BLaER1 (cell line): ENCODE measurements around the gene PPP5C.
"Not testable (repeated sequence)": the region's sequence is repeated elsewhere in the genome, so short reads cannot be mapped to it uniquely, and the experiment has no call there.

Source experiments
- H3K27ac ChIP-seq: shearing (Covaris generic); formaldehyde crosslinking; 2 replicates; pipeline ENCODE4 v1.8.1; 2022
- H3K27me3 ChIP-seq: shearing (Covaris generic); formaldehyde crosslinking; 2 replicates; pipeline ENCODE4 v1.8.1; 2022
- H3K36me3 ChIP-seq: shearing (Covaris generic); formaldehyde crosslinking; 2 replicates; pipeline ENCODE4 v1.8.1; 2022
- H3K4me1 ChIP-seq: shearing (Covaris generic); formaldehyde crosslinking; 2 replicates; pipeline ENCODE4 v1.8.1; 2022
- H3K4me2 ChIP-seq: shearing (Covaris generic); formaldehyde crosslinking; 2 replicates; pipeline ENCODE4 v1.8.1; 2022
- H3K4me3 ChIP-seq: shearing (Covaris generic); formaldehyde crosslinking; 2 replicates; pipeline ENCODE4 v1.8.1; 2022
- H3K9ac ChIP-seq: shearing (Covaris generic); formaldehyde crosslinking; 2 replicates; pipeline ENCODE4 v1.8.1; 2022
- H3K9me3 ChIP-seq: shearing (Covaris generic); formaldehyde crosslinking; 2 replicates; pipeline ENCODE4 v1.8.1; 2022
- H4K20me1 ChIP-seq: shearing (Covaris generic); formaldehyde crosslinking; 2 replicates; pipeline ENCODE4 v1.8.1; 2022
- Cebpa-rat ChIP-seq: shearing (Covaris generic); IDR thresholded peaks from 2 replicates; pipeline ENCODE4 v1.8.1; 2022

Gene PPP5C

DNA sequence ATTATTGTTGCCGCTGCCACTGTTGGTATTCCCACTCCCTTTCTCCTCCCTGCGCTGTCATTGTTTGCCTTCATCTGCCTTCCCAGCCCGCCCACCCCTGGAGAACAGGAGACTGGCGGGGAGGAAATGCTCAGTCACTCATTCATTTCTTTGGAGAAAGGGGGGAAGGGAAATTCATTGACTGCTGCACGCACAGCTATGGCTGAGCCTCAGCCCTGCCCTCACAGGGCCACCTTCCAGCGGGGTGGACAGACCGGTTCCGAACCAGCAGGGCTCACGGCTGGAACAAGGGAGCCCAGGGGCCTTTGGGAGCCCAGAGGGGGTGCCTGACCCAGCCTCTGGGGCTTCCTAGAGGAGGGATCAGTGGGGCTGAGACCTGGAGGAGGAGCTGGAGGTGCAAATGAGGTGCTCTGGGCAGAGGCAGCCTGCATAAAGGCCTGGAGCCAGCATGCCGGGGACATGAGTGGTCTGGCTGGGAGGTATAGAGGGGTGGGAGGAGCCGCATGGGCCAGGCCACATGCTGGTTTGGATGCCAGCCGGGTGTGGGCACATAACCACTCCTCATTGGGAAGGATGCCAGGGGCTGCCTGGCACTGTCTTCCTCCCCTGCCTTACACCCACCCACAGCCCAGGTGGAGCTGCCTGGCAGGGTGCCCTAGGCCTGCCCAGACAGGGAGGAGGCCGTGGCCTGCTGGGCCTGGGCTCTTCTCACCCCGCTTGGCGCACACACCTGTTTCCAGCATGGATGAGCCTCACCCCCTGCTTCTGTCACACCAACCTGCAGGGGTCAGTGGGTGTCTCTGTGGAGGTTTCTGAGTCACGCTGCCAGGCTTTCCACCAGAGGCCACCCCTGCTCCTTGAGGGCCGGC lies 26.8 kb downstream of the PPP5C start:
- no peak overlapping the region for H3K4me3 ChIP-seq
- H3K27ac ChIP-seq: peak overlapping the region; percentile 71
- peaks cover 88% of the 10 kb centered on the region for H4K20me1 ChIP-seq
- no peak for TF ChIP-seq Cebpa-rat
- peaks cover 59% of the 10 kb centered on the region for H3K4me1 ChIP-seq
- H3K4me2 ChIP-seq: peak overlapping the region; percentile 55
- no peaks in the 10 kb centered on the region for H3K9me3 ChIP-seq
- no peaks in the 10 kb centered on the region for H3K27me3 ChIP-seq
- H3K9ac ChIP-seq: peak overlapping the region; percentile 48; the same call in 1 of the 2 replicates
- H3K36me3 ChIP-seq: peaks cover 91% of the 10 kb centered on the region

- no peak overlapping the region for H3K4me3 ChIP-seq
- no peaks in the 10 kb centered on the region for H3K27me3 ChIP-seq
- peaks cover 91% of the 10 kb centered on the region for H3K36me3 ChIP-seq
- H3K4me2 ChIP-seq: peak overlapping the region; percentile 51; the same call in 1 of the 2 replicates
- TF ChIP-seq Cebpa-rat: no peak
- peak overlapping the region; percentile 71; the same call in 1 of the 2 replicates for H3K27ac ChIP-seq
- H3K9ac ChIP-seq: no peak overlapping the region; the same call in 1 of the 2 replicates
- no peaks in the 10 kb centered on the region for H3K9me3 ChIP-seq
- H3K4me1 ChIP-seq: peaks cover 59% of the 10 kb centered on the region
- peaks cover 81% of the 10 kb centered on the region for H4K20me1 ChIP-seq
Measured at GRCh38 chr19:46374536-46375475, 27.9 kb downstream of the PPP5C start.

DNA sequence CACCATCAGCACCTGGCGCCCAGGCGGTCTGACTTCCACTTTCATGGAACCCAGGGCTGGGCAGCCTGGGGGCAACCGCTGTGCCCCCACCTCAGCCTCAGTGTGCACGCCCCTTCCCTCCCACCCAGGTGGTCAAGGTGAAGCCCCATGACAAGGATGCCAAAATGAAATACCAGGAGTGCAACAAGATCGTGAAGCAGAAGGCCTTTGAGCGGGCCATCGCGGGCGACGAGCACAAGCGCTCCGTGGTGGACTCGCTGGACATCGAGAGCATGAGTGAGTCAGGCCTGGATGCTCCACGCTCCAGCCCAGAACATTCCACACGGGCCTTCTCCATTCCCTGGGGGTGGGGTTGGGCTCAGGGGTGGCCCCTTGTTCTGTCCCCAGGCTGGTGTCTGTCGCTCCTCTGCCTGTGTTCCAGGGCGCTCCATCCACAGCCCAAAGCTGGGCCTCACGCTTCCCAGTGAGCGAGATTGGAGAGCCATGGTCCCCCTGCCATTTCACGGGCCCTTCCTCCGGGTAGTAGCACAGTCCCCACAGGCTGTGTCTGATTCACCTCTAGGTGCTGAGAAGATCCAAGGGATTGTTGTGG lies 28.7 kb downstream of the PPP5C start:
- H3K27me3 ChIP-seq, H3K9me3 ChIP-seq, H3K9ac ChIP-seq, H3K4me3 ChIP-seq, H3K4me2 ChIP-seq, H3K27ac ChIP-seq: not testable (repeated sequence)
- Histone ChIP-seq H3K4me1 (peaks cover 60% of the 10 kb centered on the region), H3K36me3 (peaks cover 93% of the 10 kb centered on the region), H4K20me1 (peaks cover 76% of the 10 kb centered on the region)

DNA sequence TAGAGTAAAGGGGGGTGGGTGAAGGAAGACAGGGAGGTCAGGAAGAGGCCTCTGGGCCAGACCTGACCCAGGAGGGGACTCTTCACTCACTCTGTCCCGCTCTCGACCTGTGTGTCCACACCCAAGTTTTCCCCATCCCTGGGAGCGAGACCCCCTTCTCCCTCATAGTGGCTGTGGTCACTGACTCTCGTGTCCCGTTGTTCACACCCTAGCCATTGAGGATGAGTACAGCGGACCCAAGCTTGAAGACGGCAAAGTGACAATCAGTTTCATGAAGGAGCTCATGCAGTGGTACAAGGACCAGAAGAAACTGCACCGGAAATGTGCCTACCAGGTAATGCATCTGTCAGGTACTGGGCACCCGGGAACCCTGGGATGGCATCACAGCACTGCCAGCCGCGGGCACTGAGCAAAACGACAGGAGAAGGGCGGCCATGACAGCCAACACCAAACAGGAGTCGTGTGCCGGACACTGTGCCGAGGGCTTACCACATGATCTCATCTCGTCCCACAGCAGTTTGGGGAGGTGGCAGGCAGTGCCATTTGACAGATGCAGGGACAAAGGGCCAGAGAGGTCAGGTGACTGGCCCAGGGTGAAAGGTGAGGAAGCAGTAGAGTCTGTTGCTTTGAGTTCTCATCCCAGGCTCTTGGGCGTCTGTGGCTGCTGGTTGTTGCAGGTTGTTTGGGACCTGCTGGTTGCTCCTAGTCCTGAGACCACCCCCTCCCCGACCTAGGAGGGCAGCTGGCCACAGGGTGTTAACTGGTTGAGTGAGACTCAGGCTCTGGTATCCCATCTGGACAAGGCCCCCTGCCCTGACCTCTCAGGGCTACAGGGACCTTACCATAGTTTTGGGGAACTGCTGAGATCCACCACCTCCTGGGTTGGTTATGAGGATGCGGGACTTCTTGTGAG lies 29.6 kb downstream of the PPP5C start:
- Histone ChIP-seq H3K9ac (no peak overlapping the region), H3K4me3 (no peak overlapping the region), H3K36me3 (peaks cover 94% of the 10 kb centered on the region), H3K4me1 (peaks cover 58% of the 10 kb centered on the region), H3K27me3 (no peaks in the 10 kb centered on the region), H3K27ac (no peak overlapping the region), H4K20me1 (peaks cover 71% of the 10 kb centered on the region), H3K4me2 (no peak overlapping the region), H3K9me3 (no peaks in the 10 kb centered on the region)
- no peak for TF ChIP-seq Cebpa-rat

DNA sequence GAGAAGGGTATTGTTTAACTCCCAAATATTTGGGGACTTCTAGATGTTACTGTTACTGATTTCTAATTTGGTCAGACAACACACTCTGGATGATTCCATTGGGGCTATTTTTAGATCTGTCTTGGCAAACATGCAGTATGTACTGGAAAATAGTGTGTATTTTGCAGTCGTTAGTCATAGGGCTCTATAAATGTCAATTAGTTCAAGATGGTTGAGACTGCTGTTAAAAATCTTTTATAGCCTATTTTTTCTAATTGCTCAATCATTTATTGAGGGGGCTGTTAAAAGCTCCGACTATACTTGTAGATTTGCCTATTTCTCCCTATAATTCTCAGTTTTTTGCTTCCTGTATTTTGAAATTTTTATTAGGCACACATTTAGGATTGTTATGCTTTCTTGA lies 31.4 kb downstream of the PPP5C start:
- Histone ChIP-seq H3K4me3 (no peak overlapping the region), H3K36me3 (peaks cover 97% of the 10 kb centered on the region), H3K9me3 (no peaks in the 10 kb centered on the region), H3K9ac (no peak overlapping the region), H3K4me2 (no peak overlapping the region), H3K27ac (no peak overlapping the region), H3K4me1 (peaks cover 49% of the 10 kb centered on the region), H4K20me1 (peaks cover 64% of the 10 kb centered on the region), H3K27me3 (no peaks in the 10 kb centered on the region)
- TF ChIP-seq Cebpa-rat: no peak

- Histone ChIP-seq H3K36me3 (peaks cover 100% of the 10 kb centered on the region), H3K27me3 (no peaks in the 10 kb centered on the region), H3K9ac (no peak overlapping the region), H3K9me3 (no peaks in the 10 kb centered on the region), H3K4me3 (no peak overlapping the region), H3K27ac (peak overlapping the region; percentile 10; the same call in 1 of the 2 replicates), H3K4me2 (peak overlapping the region; percentile 51), H3K4me1 (peaks cover 43% of the 10 kb centered on the region), H4K20me1 (peaks cover 40% of the 10 kb centered on the region; the same call in 1 of the 2 replicates)
- no peak for TF ChIP-seq Cebpa-rat
Measured at GRCh38 chr19:46380690-46381089, 33.8 kb downstream of the PPP5C start.

DNA sequence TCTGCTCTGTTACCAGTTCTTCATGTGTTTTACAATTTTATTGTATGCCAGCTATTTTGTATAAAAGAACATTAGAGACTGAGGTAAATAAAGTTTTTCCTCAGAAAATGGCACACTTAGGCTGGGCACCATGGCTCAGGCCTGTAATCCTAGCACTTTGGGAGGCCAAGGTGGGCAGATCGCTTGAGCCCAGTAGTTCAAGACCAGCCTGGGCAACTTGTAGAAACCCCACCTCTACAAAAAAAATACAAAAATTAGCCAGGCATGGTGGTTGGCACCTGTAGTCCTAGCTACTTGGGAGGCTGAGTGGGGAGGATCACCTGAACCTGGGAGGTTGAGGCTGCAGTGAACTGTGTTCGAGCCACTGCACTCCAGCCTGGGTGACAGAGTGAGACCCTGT lies 34.5 kb downstream of the PPP5C start:
- no peak overlapping the region for H3K27ac ChIP-seq
- peak overlapping the region; percentile 20; the same call in 1 of the 2 replicates for H3K4me2 ChIP-seq
- peaks cover 33% of the 10 kb centered on the region; the same call in 1 of the 2 replicates for H4K20me1 ChIP-seq
- no peak for TF ChIP-seq Cebpa-rat
- no peaks in the 10 kb centered on the region for H3K27me3 ChIP-seq
- H3K9me3 ChIP-seq: no peaks in the 10 kb centered on the region
- peaks cover 45% of the 10 kb centered on the region for H3K4me1 ChIP-seq
- no peak overlapping the region; the same call in 1 of the 2 replicates for H3K9ac ChIP-seq
- no peak overlapping the region for H3K4me3 ChIP-seq
- peaks cover 100% of the 10 kb centered on the region for H3K36me3 ChIP-seq

DNA sequence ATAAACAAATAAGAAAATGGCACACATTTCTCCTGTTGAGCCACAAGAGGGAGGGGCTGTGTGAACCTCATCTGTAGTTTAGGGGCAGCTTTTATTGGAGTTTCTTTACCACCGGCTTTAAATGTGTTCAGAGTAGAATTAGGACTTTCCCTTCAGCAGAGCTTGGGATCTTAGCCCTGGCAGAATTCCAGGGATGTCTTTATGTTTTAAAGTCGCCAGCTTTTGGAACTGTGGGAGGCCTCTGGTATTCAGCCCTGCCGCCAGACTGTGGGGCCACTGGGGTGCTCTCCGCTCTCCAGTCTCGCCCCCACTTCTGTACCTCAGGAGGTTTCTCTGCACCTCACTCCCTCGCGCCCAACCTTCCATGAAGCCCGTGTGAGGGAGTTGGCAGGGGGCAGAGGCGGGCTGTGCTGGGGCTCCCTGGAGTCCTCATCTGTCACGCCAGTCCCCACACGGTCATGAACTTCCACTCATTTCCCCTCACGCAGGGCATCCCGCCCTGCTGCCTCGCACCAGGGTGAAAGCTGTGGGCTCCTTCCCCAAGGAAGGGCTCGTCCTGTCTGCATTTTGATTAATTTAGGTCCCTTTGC lies 35.0 kb downstream of the PPP5C start:
- H3K9ac ChIP-seq: peak overlapping the region; percentile 16; the same call in 1 of the 2 replicates
- H4K20me1 ChIP-seq: peaks cover 28% of the 10 kb centered on the region; the same call in 1 of the 2 replicates
- H3K4me3 ChIP-seq: no peak overlapping the region
- no peaks in the 10 kb centered on the region for H3K27me3 ChIP-seq
- H3K27ac ChIP-seq: peak overlapping the region; percentile 60
- peak overlapping the region; percentile 20 for H3K4me2 ChIP-seq
- H3K36me3 ChIP-seq: peaks cover 100% of the 10 kb centered on the region
- peaks cover 45% of the 10 kb centered on the region for H3K4me1 ChIP-seq
- H3K9me3 ChIP-seq: no peaks in the 10 kb centered on the region
- TF ChIP-seq Cebpa-rat: no peak
